Breast epithelium (tissue), 3 donors: ENCODE results near the gene TANC1.

Experiments used
- POLR2A ChIP-seq: fragments of 450-650 bp; IDR thresholded peaks from one replicate; pipeline ENCODE4 v1.6.1; 2016; ENCODE audit warnings: antibody characterized with exemption, mild to moderate bottlenecking, moderate library complexity
- POLR2AphosphoS5 ChIP-seq, 3 donors: sonication (generic); formaldehyde crosslinking; IDR thresholded peaks; one replicate each; pipeline ENCODE4 v1.6.1; 2017; ENCODE audit warnings: antibody characterized with exemption in 3 of 3
- TF ChIP-seq, protein P1 (sequence below), 3 donors: fragments of 450-650 bp; IDR thresholded peaks; one replicate each; pipeline ENCODE4 v1.5.1; 2016 to 2017; ENCODE audit warnings: antibody characterized with exemption in 3 of 3, mild to moderate bottlenecking in 3 of 3, moderate library complexity in 3 of 3

DNA sequence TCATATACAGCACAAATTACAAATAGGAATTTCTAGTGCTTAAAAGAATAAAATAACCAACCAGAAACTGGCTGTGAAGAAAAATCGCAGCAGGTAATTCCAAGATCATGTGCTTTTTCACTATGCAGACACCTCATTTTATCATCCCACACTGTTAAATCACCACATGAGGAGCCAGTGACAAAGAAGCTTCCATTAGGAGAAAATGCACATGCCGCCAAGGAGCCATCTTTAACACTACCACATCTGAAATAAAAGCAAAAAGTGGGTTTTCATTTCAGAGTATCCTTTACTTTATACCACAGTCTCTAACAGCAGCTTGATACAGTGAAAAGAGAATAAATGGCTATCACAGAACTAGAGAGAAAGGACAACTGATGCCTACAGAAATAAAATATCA lies 311.3 kb downstream of the TANC1 start:
- TF ChIP-seq POLR2AphosphoS5 (IDR thresholded peaks at IDR 0.05) (no peak), POLR2A (no peak)
- TF ChIP-seq, protein P1, sequence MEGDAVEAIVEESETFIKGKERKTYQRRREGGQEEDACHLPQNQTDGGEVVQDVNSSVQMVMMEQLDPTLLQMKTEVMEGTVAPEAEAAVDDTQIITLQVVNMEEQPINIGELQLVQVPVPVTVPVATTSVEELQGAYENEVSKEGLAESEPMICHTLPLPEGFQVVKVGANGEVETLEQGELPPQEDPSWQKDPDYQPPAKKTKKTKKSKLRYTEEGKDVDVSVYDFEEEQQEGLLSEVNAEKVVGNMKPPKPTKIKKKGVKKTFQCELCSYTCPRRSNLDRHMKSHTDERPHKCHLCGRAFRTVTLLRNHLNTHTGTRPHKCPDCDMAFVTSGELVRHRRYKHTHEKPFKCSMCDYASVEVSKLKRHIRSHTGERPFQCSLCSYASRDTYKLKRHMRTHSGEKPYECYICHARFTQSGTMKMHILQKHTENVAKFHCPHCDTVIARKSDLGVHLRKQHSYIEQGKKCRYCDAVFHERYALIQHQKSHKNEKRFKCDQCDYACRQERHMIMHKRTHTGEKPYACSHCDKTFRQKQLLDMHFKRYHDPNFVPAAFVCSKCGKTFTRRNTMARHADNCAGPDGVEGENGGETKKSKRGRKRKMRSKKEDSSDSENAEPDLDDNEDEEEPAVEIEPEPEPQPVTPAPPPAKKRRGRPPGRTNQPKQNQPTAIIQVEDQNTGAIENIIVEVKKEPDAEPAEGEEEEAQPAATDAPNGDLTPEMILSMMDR (IDR thresholded peaks at IDR 0.05), result no peak
